Memory B cell (primary cell): Measurements from ENCODE around the gene ZNF527.
"Not testable (repeated sequence)": the region's sequence is repeated elsewhere in the genome, so short reads cannot be mapped to it uniquely, and the experiment has no call there.

Experiments used
- ATAC-seq: fragments of 150-1000 bp; cut with Tn5 transposase; 2 replicates; pipeline ENCODE4 v1.10.0; 2021; ENCODE audit warnings: low read depth, mild to moderate bottlenecking, moderate library complexity
- DNase-seq, 2 donors: peaks; one replicate each; pipeline ENCODE4 v3.0.0; 2022; ENCODE audit warnings: low spot score in 2 of 2
- H3K27ac Mint-ChIP-seq: one replicate; pipeline ENCODE4 v1.8.0; 2022; ENCODE audit warnings: mild to moderate bottlenecking, moderate library complexity, mixed read lengths
- H3K27me3 Mint-ChIP-seq: one replicate; pipeline ENCODE4 v1.8.0; 2022; ENCODE audit warnings: mixed read lengths
- H3K36me3 Mint-ChIP-seq: one replicate; pipeline ENCODE4 v1.8.0; 2022; ENCODE audit warnings: mild to moderate bottlenecking, mixed read lengths
- H3K4me1 Mint-ChIP-seq: one replicate; pipeline ENCODE4 v1.8.0; 2022; ENCODE audit warnings: mixed read lengths
- H3K4me3 Mint-ChIP-seq: one replicate; pipeline ENCODE4 v1.8.0; 2022; ENCODE audit warnings: mild to moderate bottlenecking, moderate library complexity, mixed read lengths
- H3K9me3 Mint-ChIP-seq: one replicate; pipeline ENCODE4 v1.8.0; 2022; ENCODE audit warnings: mixed read lengths

ZNF527 gene

DNA sequence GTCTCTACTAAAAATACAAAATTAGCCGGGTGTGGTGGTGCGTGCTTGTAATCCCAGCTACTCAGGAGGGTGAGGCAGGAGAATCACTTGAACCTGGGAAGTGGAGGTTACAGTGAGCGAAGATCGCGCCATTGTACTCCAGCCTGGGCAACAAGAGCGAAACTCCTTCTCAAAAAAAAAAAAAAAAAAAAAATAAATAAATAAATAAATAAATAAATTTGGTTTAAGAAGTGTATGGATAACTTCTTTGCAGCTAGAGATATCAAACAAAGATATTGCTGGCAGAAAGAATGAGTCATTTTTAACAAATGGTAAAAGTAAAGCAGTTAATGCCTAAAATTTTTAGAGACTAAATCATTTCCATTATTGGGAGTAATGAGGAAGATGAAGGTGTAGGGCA lies 20.5 kb downstream of the ZNF527 start:
- DNase-seq, H3K4me1 Mint-ChIP-seq, H3K27ac Mint-ChIP-seq, H3K4me3 Mint-ChIP-seq, H3K27me3 Mint-ChIP-seq, ATAC-seq: not testable (repeated sequence)
- Mint-ChIP-seq H3K36me3 (peaks cover 33% of the 10 kb centered on the region), H3K9me3 (peaks cover 26% of the 10 kb centered on the region)

DNA sequence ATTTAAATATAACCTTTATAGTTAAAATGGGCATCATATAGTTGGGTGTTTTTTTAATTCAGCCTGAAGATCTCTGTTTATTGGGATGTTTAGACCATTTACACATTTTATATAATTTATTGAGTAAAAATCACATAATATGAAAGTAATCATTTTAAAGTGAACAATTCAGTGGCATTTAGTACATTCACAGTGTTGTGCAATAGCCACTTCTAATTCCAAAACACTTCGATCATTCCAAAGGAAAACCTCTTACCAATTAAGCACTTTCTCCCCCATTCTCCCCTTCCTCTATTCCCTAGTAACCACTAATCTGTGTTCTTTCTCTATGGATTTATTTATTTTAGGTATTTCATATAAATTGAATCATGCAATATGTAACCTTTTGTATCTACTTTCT lies 30.2 kb downstream of the ZNF527 start:
- peaks cover 7% of the 10 kb centered on the region for H3K36me3 Mint-ChIP-seq
- no peaks in the 10 kb centered on the region for H3K4me1 Mint-ChIP-seq
- DNase-seq (no peak), ATAC-seq (no peak)
- no peak overlapping the region for H3K27ac Mint-ChIP-seq
- peaks cover 17% of the 10 kb centered on the region for H3K9me3 Mint-ChIP-seq
- H3K4me3 Mint-ChIP-seq: no peak overlapping the region
- no peaks in the 10 kb centered on the region for H3K27me3 Mint-ChIP-seq

DNA sequence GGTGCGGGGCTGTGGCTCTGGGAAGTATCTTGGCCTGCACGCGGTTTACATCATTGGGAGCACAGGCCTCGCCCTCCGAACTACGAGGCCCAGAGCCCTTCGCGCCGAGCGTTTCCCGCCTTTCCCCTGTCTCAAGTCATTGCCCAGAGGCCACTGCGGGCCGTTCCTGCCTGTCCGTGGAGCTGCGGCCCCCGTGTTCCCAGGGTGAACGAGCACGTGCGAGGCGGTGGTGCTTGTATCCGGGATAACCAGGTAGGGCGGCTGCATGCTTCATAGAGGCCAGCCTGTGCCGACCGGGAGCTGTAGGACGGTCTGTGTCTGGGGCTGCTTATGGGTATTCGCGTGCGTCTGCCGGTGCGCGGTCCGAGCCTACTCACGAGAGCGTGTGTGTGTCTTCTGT lies 32.5 kb downstream of the ZNF527 start:
- no peaks in the 10 kb centered on the region for H3K4me1 Mint-ChIP-seq
- no peaks in the 10 kb centered on the region for H3K27me3 Mint-ChIP-seq
- no peak overlapping the region for H3K4me3 Mint-ChIP-seq
- peaks cover 19% of the 10 kb centered on the region for H3K9me3 Mint-ChIP-seq
- H3K27ac Mint-ChIP-seq: no peak overlapping the region
- H3K36me3 Mint-ChIP-seq: peaks cover 9% of the 10 kb centered on the region
- no peak for DNase-seq
- ATAC-seq: no peak

DNA sequence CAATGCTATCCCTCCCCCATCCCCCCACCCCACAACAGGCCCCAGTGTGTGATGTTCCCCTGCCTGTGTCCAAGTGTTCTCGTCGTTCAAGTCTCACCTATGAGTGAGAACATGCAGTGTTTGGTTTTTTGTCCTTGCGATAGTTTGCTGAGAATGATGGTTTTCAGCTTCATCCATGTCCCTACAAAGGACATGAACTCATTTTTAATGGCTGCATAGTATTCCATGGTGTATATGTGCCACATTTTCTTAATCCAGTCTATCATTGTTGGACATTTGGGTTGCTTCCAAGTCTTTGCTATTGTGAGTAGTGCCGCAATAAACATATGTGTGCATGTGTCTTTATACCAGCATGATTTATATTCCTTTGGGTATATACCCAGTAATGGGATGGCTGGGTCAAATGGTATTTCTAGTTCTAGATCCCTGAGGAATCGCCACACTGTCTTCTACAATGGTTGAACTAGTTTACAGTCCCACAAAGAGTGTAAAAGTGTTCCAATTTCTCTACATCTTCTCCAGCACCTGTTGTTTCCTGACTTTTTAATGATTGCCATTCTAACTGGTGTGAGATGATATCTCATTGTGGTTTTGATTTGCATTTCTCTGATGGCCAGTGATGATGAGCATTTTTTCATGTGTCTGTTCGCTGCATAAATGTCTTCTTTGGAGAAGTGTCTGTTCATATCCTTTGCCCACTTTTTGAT lies 35.4 kb downstream of the ZNF527 start:
- H3K36me3 Mint-ChIP-seq, ATAC-seq, H3K4me1 Mint-ChIP-seq, H3K4me3 Mint-ChIP-seq, H3K27ac Mint-ChIP-seq, DNase-seq, H3K27me3 Mint-ChIP-seq: not testable (repeated sequence)
- H3K9me3 Mint-ChIP-seq: peaks cover 15% of the 10 kb centered on the region

DNA sequence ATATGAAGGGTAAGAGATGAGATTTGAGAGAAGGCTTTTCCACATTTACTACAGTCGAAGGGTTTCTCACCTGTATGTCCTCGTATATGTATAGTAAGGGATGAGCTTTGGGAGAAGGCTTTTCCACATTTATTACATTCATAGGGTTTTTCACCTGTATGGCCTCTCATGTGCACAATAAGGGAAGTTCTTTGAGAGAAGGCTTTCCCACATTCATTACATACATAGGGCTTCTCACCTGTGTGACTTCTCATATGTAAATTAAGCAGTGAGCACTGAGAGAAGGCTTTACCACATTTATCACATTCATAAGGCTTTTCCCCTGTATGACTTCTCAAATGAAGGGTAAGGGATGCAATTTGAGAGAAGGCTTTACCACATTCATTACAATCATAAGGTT lies 41.8 kb downstream of the ZNF527 start:
- Mint-ChIP-seq H3K27me3 (no peaks in the 10 kb centered on the region), H3K36me3 (peaks cover 34% of the 10 kb centered on the region), H3K27ac (no peak overlapping the region), H3K4me1 (no peaks in the 10 kb centered on the region), H3K4me3 (no peak overlapping the region), H3K9me3 (peaks cover 18% of the 10 kb centered on the region)
- DNase-seq (no peak), ATAC-seq (no peak)

DNA sequence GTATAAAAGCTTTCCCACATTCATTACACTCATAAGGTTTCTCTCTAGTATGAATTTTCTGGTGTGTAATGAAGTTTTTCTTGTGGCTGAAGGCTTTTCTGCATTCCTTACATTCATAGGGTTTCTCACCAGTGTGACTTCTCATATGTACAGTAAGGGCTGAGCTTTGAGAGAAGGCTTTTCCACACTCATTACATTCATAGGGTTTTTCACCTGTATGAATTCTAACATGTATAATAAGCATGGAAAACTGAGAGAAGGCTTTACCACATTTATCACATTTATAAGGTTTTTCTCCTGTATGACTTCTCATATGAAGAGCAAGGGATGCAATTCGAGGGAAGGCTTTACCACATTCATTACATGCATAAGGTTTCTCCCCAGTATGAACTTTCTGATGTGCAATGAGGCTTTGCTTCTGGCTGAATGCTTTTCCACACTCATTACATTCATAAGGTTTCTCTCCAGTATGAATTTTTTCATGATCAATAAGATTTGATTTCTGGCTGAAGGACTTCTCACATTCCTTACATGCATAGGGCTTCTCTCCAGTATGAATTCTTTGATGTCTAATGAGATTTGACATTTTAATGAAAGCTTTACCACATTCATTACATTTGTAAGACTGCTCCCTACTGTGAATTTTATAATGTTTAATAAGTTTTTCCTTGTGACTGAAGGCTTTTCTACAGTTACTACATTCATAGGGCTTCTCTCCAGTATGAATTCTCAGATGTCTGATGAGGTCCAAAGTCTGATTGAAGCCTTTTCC lies 42.6 kb downstream of the ZNF527 start:
- peaks cover 38% of the 10 kb centered on the region for H3K36me3 Mint-ChIP-seq
- peaks cover 20% of the 10 kb centered on the region for H3K9me3 Mint-ChIP-seq
- no peak overlapping the region for H3K4me3 Mint-ChIP-seq
- H3K4me1 Mint-ChIP-seq: no peaks in the 10 kb centered on the region
- no peaks in the 10 kb centered on the region for H3K27me3 Mint-ChIP-seq
- ATAC-seq: no peak
- no peak for DNase-seq
- no peak overlapping the region for H3K27ac Mint-ChIP-seq
